Stimulated activated CD8-positive, alpha-beta memory T cell treated with anti-CD3 and anti-CD28 coated beads, Interleukin-12 subunit alpha, Interleukin-12 subunit beta, amount 100 ng/mL, for 1 hour (primary cell): ENCODE measurements around the gene ADAMTS17.
"Not testable (repeated sequence)": the region's sequence is repeated elsewhere in the genome, so short reads cannot be mapped to it uniquely, and the experiment has no call there.

ENCODE experiments used
- DNase-seq: peaks from one replicate; pipeline ENCODE4 v3.0.0-alpha.2; 2020; ENCODE audit warnings: low read depth

Gene ADAMTS17

DNA sequence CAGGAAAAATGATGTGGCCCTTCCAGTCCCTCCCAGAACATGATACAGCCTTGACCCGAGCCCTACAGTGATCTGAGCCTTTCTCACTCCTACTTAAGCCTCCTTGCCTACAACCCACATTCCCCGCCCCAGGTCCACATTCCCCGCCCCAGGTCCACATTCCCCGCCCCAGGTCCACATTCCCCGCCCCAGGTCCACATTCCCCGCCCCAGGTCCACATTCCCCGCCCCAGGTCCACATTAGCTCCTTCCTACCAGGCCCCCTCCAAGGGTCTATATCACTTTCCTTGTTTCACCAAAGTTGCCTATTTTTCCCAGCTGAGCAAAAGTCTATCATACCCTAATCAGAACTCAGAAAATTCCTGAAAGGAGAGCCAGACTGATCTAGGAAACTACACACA, 2.3 kb downstream of the ADAMTS17 start:
- not testable (repeated sequence) for DNase-seq

DNA sequence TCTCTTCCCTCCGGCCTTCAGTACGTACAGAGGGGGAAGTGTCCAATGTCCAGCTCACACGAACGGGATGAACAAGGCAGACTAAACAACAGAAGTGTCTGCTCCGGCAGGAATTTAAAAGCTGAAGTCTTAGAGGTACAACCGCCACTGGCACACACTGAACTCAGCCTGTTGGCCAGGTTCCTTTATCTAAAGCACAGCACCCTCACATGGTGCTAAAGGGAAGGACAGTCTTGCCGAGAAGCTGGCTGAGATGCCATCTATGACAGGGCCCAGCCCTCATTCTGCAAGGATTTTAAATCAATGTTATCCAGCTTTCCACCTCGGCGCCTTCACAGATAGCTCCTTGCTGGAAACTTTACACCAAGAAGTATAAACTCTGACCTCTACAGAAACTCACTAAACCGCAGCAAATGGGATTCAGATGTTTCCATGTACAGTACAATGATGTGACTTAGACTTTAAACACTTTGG, 2.8 kb downstream of the ADAMTS17 start:
- DNase-seq: no peak

DNA sequence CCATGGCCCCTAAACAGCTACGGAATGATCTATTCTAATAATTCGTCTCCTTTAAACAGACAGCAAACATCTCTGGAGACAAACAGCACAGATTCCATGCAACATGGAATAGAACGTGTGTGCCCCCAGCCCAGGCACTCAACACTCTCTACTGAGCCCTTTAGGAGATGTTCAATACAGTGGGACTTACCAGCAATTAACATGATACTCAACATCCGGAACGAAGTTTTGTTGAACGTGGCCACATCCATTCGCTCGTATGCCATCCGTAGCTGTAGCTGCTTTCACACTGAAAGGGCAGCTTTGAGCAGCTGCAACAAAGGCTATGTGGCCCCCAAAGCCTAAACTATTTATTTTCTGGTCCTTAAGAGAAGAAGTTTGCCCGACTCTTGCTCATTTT, 3.5 kb downstream of the ADAMTS17 start:
- no peak for DNase-seq

DNA sequence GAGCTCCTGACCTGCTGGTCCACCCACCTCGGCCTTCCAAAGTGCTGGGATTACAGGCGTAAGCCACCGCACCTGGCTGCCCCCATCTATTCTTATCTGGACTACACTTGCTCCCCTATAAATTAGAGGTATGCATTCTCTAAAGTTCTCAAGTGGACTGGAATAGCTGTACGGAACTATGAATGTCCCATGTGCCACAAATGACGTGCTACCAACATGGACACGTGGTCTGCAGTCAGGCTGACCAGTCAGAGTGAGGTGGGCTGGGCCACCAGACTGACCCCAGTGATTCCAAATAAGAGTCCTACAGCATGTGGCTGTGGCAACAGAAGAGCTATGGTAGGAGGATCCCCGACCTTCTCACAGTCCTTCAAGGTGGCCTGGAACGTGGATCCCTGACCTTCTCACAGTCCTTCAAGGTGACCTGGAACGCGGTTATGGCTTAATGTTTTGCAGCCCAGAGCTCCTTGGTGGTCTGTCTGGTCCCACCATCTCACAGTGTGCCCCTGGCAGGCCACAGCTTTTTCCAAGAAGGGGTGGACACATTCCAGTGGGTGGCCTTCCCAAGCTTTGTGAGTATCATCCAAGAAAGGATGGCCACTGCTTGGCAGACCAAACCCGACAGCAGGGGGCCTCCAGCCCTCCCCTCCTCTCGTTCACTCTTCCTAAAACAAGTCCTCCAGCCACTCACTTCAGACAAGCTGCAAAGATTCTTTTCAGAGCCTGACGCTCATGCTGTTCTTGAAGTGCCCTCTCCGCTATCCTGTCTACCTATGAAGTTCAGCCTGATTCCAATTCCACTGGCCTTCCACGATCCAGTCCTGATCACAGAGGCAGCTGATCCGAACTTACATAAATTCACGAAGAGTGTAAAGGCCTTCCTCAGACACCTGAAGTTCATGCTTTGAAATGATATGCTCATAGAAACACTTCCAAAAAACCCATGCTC, 4.4 kb downstream of the ADAMTS17 start:
- DNase-seq: no peak

DNA sequence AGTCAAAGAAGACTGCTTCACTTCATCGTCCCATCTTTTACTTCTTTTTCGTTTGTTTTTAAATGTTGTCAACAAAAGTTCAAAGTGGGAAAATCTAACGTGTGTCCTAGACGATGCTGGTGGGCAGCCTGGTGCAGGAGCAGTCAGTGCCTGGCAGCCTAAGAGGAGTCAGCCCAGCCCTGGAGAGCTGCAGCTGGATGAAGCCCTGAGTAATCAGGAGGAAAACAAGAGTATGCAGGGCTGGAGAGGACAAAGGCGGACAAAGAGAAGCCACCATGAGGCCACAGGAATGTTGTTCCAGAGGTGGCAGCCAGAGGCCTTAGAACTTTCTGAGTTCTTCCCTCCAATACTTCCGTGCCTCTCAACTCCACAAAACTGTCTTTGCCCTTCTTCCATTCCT, 5.7 kb downstream of the ADAMTS17 start:
- DNase-seq: no peak

DNA sequence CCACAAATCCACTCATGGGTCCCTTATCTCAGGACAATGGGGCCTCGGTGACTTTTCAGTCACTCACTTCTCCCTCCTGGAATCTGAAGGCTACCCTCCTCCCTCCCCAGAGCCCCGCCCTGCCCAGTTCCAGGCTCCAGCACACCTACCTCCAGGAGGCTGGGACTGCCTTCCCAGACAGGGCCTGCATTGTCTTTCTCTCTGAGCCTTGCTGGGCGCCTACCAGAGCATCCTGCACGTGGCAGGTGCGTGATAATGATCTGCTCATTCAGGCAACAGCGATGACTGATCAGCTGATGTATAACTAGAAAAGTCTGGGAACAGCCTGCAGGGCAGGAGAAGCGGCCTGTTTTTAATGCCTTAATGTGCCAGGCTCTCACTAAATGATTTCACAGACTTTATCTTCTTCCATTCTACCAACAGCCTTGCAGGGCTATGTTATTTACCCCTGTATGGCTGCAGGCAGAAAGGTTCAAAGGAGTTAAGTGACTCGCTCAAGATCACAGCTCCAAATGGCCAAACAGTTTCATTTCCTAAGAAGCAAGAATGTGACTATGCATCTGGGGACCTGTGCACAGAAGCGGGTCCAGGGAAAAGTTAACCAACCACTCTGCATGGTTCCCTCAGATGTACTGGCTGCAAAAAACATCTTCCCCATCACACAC, 6.3 kb downstream of the ADAMTS17 start:
- no peak for DNase-seq

DNA sequence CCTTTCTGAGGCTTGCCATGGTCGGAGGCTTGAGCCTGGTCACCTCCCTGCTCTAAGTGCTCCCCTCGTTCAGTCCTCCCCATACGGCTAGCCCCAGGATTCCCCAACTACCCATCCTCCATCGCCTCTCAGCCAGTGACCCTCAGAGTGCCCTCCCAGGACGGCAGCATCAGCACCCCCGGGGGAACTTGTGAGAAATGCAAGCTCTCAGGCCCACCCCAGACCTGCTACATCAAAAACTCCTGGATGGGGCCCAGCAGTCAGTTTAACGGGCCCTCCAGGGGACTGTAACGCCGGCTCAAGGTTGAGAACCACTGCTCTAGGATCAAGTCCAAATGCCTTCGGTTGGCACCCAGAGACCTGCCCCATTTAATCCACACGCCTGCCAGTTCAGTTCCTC, 6.9 kb downstream of the ADAMTS17 start:
- DNase-seq: no peak

DNA sequence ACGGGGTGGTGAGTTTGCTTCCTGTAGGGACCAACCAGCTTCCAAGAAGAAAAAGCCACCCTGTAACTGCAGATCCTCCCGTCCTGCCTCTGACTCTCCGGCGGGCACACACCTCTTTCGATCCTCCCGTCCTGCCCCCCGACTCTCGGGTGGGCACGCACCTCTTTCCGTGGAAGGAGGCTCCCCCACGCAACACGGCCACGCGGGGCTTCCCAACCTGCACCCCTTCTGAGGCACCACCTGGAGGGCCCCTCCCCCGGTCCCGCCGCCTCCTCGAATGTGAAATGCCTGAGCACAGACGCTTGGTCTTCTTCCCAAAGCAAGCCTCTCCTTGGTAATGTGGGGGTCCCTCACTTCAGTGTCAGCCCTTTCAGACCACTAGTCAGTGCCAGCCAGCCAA, 7.3 kb downstream of the ADAMTS17 start:
- no peak for DNase-seq

DNA sequence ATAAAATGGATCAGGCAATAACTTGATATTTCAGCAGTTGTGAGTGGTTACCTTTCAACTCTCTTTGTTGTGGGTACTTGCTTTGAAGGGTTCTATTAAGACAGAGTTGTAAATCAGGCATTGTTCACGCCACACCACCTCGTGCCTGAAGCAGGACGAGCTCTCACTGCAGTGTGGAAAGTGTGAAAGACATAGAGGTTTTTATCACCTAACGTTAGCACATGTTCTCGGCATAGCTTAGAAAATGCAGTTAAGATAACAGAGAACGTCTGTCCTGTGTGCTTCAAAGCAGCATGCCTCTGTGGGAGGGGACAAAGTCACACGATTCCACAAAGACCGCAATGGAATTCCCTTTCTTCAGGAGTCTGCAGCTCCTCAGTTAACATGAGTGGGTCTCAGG, 7.8 kb downstream of the ADAMTS17 start:
- DNase-seq: no peak

DNA sequence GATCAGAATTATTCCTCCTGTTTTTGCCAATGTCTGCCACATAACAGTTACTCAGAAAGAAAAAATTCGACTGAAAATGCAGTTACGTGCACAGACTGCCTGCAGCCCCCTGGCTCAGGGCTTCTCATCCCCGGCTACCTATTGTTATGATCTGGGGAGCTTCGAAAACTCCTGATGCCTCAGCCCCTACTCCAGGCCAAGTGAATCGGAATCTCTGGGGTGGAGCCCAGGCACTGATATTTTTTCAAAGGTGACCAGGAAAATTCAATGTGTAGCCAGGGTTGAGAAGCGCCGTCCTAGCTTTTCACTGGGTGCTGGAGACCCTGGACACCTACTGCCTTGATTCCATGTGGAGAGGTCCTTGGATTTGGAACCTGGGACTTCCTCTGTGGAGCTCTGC, 8.5 kb downstream of the ADAMTS17 start:
- no peak for DNase-seq

DNA sequence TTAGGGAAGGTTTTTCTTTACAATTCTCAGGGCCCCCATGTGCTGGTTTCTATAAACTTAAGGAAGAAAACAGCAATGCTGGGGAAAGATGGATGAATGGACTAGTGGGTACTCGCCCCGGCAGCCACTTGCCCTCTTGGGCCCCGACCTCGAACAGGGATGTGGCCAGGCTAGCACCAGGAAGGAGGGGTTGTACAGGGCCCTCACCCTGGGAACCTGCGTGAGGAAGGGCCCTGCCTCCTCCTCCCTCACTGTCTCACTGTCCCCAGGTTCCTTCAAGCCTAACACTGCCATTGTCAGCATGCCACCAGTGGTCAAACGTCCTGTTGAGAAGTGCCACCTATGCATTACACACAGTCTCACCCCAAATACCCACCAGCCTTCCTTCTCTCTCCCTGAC, 9.1 kb downstream of the ADAMTS17 start:
- DNase-seq: no peak

DNA sequence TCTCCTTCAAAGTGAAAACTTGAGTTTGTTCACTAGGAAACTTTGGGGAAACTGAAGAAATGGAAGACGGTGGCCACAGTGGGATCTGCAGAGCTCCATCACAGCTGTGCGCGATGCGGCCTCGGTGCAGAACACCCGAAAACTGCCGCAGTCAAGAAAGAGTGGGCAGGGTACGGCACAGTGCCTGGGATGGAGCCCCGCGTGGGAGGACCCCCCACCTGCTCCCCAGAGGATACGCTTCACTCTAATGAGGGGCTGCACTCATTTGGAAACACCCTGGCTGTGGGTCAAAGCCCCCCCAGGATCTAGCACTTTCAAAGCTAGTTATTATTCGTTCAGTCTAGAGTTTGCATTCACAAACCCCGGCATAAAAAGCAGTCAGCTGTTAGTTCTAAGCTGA, 9.5 kb downstream of the ADAMTS17 start:
- DNase-seq: no peak

DNA sequence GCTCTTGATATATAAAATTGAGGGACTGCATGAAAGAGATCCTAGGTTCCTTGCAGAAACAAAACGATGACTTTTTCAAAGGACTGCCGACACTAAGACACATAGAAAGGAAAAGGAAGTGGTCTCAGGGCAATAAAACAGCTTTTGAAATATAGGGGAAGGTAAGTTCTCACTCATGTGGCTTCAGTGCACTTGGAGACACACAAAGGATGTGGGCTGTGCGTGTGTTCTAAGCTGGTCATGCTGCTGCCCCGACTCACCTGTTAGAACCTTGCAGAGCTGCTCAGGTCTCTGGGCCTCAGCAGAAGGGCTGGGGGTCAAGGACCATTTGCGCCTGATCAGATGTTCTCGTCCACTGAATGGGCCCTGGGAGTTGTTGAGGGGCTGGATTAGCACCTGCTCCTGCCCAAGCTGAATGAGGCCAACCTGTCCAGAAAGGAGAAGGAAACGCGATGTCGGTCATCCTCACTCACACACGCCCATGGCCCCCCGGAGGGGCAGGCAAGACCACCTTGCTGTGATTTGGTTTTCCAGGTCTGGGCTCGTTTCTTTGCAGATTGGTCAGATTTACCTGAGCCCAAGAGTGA, 11.1 kb downstream of the ADAMTS17 start:
- DNase-seq: no peak

DNA sequence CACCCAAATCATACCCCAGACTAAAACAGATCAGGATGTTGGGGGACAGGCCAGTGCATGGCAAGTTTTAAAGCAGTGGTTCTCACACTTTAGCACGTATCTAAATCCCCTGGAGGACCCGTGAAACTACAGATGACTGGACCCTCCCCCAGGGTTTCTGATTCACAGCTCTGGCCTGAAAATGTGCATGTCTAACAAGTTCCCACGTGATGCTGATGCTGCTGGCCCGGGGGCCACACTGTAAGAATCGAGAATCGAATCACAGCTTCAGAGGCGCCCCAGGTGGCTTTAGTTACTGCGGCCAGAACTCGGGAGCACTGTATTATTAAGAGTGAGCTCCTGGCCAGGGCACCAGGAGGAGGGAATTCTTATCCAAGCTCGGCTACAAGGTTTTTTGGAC, 11.6 kb downstream of the ADAMTS17 start:
- DNase-seq: no peak

DNA sequence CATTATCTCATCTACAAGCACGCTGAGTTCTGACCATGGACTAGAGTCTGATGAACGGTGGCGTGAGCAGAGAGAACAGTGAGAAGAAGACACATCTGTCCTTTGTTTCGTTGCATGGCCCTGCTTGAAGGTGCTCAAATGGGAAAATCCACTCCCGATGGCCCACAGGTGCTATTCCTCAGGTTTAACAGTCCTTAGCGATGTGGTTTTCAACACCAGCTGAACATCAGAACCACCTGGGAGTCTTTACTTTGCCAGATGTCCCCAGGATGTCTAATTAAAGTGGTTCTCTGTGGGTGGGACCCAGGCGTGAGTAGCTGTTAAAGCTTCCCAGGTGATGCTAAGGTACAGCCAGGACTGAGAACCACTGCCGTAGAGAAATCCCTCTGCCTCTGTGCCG, 13.0 kb downstream of the ADAMTS17 start:
- no peak for DNase-seq

DNA sequence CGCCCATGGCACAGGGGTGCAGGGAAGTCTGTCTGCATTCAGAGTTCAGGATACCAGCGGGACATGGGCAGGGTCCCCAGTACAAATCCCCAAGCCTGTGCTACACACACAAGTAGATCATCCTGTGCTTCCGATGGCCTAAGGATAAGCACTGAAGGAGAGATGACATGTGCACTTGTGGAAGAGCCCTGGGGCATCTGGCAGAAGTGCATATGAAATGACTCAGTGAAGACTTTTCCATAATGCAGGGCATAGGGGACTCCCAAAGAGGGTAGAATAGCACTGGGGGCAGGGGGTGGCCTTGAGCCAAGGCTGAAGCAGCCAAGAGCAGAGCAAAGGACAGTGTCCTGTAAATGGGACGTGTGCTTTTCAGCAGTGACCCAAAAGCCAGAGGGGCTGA, 22.9 kb downstream of the ADAMTS17 start:
- DNase-seq: no peak

DNA sequence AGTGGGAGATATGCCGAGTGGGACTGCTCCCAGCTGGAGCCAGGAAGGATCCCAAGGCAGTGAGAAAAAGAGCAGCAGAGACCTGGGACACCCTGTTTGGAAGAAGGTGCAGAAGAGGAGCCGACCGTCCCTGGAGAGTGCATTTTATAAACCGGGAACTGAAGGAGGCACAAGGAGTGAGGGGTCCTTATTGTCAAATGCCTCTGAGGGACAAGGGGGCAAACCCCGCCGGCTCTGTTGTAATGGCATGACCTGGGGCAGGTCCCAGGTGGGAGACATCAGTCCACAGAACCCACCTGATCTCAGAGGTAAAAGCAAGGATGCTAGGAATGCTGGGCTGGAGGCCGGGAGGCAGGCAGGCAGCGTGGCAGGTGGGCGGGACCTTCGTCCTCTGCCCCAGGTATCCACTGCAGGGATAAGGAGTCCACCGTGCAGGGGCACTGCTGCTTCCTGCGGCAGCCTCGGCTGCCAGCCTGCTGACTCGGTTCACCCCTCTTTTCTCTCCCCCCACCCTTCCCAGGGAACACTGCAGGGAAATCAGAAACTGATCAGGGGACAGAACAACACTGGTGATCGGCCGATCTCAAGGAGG, 26.9 kb downstream of the ADAMTS17 start:
- no peak for DNase-seq

DNA sequence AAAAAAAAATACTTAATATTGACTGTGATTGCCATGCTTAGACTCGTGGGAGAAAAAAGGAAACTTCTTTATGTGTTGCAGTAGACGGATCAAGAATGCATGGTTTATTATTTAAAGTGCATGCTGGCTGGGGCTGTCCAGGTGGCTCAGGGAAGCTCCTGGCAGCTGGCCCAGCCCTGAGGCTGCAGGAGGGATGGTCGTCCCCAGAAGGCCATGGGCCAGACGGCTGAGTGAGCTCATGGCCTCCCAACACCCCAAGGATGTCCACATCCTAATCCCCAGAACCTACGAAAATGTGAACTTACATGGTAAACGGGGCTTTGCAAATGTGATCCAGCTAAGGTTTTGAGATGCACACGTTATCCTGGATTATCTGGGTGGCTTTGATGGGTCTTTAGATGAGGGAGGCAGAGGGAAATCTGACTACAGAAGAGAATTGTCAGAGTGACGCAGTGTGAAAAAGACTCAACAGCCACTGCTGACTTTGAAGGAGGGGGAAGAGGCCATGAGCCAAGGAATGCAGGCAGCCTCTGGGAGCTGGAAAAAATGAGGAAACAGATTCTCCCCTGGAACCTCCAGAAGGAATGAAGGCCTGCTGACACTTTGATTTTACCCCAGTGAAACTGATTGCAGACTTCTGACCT, 29.8 kb downstream of the ADAMTS17 start:
- no peak for DNase-seq

DNA sequence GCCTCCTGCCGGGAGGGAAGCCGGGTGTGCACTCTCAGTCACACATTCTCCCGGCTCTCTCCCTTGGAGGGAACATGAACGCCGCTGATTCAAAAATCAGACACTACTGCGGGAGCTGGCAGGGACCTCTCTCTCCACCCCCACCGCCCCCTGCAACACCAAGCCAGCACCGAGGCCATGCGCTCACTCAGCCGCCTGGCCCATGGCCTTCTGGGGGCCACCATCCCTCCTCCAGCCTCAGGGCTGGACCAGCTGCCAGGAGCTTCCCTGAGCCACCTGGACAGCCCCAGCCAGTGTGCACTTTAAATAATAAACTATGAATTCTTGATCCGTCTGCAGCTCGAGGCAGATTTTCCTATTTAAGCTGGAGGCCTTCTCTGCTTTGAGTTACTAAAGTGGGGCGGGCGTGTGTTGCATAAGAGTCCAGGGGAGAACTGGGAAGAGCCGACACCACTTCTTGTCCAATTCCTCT, 30.6 kb downstream of the ADAMTS17 start:
- DNase-seq: no peak

DNA sequence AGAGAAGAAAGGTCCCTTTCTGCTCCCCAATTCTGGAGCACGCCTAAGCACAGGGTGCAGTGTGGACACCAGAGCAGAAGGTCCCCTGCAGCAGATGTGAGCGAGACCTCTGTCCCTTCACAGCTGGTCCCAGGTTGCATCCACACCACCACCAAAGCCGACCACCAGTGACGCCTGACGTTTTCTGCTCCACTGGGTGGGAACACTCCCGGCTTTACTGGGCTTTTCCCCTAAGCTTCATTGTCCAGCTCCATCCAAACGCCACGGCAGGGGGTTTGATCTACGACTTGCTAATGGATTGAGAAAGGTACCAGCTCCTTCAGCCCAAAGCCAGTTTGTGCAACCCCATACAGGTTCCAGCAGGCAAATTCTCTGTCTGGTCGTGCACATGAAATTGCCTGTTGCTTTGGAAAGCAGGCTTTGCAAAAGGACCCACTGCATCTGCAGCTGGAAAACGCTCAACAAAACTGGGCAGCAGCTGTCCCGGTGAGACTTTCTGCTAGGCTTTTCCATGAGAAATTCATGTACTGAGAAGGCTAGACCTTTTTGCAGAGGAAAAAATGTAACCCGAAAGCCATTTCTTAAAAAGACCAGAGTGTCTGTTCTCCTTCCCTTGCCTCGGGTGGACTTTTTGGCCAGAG, 31.1 kb downstream of the ADAMTS17 start:
- no peak for DNase-seq

DNA sequence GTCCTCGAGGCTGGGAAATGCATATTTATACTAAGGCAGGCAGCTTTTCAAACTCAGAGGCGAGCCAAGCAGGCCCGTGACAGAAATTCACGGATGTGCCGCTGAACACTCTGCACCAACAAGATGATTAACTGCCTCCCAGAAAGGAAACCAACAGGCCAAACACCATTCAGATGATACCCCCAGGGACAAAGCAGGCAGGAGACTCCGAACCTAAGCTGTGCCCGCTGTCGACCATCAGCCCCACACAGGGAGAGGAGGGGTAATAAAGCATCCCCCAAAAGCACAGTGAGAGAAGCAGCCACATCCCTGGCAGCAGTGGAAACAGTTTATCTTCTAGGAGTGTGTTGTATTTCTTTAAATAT, 31.8 kb downstream of the ADAMTS17 start:
- no peak for DNase-seq
